ENCODE data around the gene SNRPD2. TPM values are rescaled to one million over a fixed set of nuclear protein-coding genes. Genes with fewer than 3 reads are reported as not detected.

SNRPD2 gene
- total and polyA plus RNA-seq, 2 donors (not counting 1 experiment from before 2014, with no cell fraction given): 362 to 440 TPM

DNA sequence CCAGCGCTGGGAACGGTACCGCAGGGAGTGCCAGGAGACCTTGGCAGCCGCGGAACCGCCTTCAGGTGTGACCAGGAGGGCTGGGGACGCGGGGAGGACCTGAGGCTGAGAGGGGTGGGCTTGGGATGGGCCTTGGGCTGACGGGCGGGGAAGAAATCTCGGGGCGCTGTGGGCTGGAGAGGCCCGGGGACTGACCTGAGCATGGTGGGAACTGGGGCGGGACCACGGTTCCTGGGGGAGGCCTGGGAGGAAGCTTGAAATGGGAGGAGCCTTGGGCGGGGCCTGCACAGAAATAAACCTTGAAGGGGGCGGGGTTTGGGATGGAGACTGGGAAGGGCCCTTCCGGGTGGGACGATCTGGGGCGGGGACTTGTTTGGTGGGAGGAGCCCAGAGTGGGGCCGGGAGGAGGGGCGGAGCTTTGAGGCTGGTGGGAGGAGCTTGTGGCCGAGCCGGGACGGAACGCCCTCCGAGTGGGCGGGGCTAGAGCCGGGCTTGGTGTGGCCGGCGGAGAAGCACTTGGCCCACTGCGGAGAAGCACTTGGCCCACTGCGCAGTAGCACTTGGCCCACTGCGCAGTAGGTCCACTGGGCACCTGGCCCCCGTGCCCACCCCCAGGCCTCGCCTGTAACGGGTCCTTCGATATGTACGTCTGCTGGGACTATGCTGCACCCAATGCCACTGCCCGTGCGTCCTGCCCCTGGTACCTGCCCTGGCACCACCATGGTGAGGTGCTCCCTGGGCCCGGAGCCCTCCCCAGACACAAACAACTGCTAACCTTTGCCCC, 20.9 kb downstream of the SNRPD2 start:
- Histone ChIP-seq H3K79me2 (ENCODE audit: control insufficient read depth, insufficient read depth, low read length) (no peaks in the 10 kb centered on the region), H3K9me3 (ENCODE audit: control insufficient read depth, insufficient read depth, low read depth, low read length) (no peaks in the 10 kb centered on the region), H3K4me3 (replicated peaks in 1 of 4; ENCODE audit: control extremely low read depth in 1 of 4, insufficient read depth in 1 of 4, low read depth in 3 of 4, low read length in 4 of 4) (no peak overlapping the region), H3K4me1 (ENCODE audit: control insufficient read depth, extremely low read depth, insufficient read depth, low read length) (peaks cover 12% of the 10 kb centered on the region), H3K27me3 (ENCODE audit: control insufficient read depth, insufficient read depth, low read length) (peaks cover 7% of the 10 kb centered on the region), H2AFZ (ENCODE audit: low read length) (no peak overlapping the region), H3K4me2 (ENCODE audit: extremely low read depth, insufficient read depth, low read length) (no peak overlapping the region), H4K20me1 (ENCODE audit: control insufficient read depth, extremely low read depth, insufficient read depth, low read length) (no peaks in the 10 kb centered on the region), H3K9ac (ENCODE audit: insufficient read depth, low read length) (no peak overlapping the region), H3K36me3 (ENCODE audit: control insufficient read depth, insufficient read depth, low read length) (no peaks in the 10 kb centered on the region), H3K27ac (ENCODE audit: insufficient read depth, low read length) (no peak overlapping the region)
- no peak for TF ChIP-seq EZH2 (IDR thresholded peaks at IDR 0.05; ENCODE audit: low read length, missing control alignments)
- TF ChIP-seq, protein P1, sequence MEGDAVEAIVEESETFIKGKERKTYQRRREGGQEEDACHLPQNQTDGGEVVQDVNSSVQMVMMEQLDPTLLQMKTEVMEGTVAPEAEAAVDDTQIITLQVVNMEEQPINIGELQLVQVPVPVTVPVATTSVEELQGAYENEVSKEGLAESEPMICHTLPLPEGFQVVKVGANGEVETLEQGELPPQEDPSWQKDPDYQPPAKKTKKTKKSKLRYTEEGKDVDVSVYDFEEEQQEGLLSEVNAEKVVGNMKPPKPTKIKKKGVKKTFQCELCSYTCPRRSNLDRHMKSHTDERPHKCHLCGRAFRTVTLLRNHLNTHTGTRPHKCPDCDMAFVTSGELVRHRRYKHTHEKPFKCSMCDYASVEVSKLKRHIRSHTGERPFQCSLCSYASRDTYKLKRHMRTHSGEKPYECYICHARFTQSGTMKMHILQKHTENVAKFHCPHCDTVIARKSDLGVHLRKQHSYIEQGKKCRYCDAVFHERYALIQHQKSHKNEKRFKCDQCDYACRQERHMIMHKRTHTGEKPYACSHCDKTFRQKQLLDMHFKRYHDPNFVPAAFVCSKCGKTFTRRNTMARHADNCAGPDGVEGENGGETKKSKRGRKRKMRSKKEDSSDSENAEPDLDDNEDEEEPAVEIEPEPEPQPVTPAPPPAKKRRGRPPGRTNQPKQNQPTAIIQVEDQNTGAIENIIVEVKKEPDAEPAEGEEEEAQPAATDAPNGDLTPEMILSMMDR (conservative IDR thresholded peaks at IDR 0.05 in 1 of 2, IDR thresholded peaks at IDR 0.05 in 1 of 2; ENCODE audit: low read depth in 1 of 2, low read length in 2 of 2): no peak
- peak; percentile 14 to 72 for DNase-seq (ENCODE audit: low read depth in 2 of 2)

GRCh38 chr19:45668342-45668871, 23.3 kb downstream of the SNRPD2 start:
- peaks cover 7% of the 10 kb centered on the region for H3K27me3 ChIP-seq (ENCODE audit: control insufficient read depth, insufficient read depth, low read length)
- TF ChIP-seq, protein P1 (conservative IDR thresholded peaks at IDR 0.05 in 1 of 2, IDR thresholded peaks at IDR 0.05 in 1 of 2; ENCODE audit: low read depth in 1 of 2, low read length in 2 of 2): no peak
- TF ChIP-seq EZH2 (IDR thresholded peaks at IDR 0.05; ENCODE audit: low read length, missing control alignments): peak; percentile 67
- peak overlapping the region; percentile 11 to 43 (median 30) for H3K4me3 ChIP-seq (replicated peaks in 1 of 4; ENCODE audit: control extremely low read depth in 1 of 4, insufficient read depth in 1 of 4, low read depth in 3 of 4, low read length in 4 of 4)
- no peaks in the 10 kb centered on the region for H3K9me3 ChIP-seq (ENCODE audit: control insufficient read depth, insufficient read depth, low read depth, low read length)
- no peaks in the 10 kb centered on the region for H4K20me1 ChIP-seq (ENCODE audit: control insufficient read depth, extremely low read depth, insufficient read depth, low read length)
- peak overlapping the region; percentile 97 for H3K4me2 ChIP-seq (ENCODE audit: extremely low read depth, insufficient read depth, low read length)
- H3K36me3 ChIP-seq (ENCODE audit: control insufficient read depth, insufficient read depth, low read length): no peaks in the 10 kb centered on the region
- no peak overlapping the region for H3K27ac ChIP-seq (ENCODE audit: insufficient read depth, low read length)
- H3K9ac ChIP-seq (ENCODE audit: insufficient read depth, low read length): no peak overlapping the region
- no peak for DNase-seq (ENCODE audit: low read depth in 2 of 2)
- H3K4me1 ChIP-seq (ENCODE audit: control insufficient read depth, extremely low read depth, insufficient read depth, low read length): peaks cover 12% of the 10 kb centered on the region
- no peaks in the 10 kb centered on the region for H3K79me2 ChIP-seq (ENCODE audit: control insufficient read depth, insufficient read depth, low read length)
- H2AFZ ChIP-seq (ENCODE audit: low read length): peak overlapping the region; percentile 72

- peaks cover 12% of the 10 kb centered on the region for H3K4me1 ChIP-seq (ENCODE audit: control insufficient read depth, extremely low read depth, insufficient read depth, low read length)
- H3K36me3 ChIP-seq (ENCODE audit: control insufficient read depth, insufficient read depth, low read length): no peaks in the 10 kb centered on the region
- DNase-seq (ENCODE audit: low read depth in 2 of 2): peak in 1 of 2 donors; percentile 14
- TF ChIP-seq EZH2 (IDR thresholded peaks at IDR 0.05; ENCODE audit: low read length, missing control alignments): no peak
- TF ChIP-seq, protein P1 (conservative IDR thresholded peaks at IDR 0.05 in 1 of 2, IDR thresholded peaks at IDR 0.05 in 1 of 2; ENCODE audit: low read depth in 1 of 2, low read length in 2 of 2): no peak
- H4K20me1 ChIP-seq (ENCODE audit: control insufficient read depth, extremely low read depth, insufficient read depth, low read length): no peaks in the 10 kb centered on the region
- no peak within 1 kb of the TSS for H3K9ac ChIP-seq (ENCODE audit: insufficient read depth, low read length)
- H3K9me3 ChIP-seq (ENCODE audit: control insufficient read depth, insufficient read depth, low read depth, low read length): no peaks in the 10 kb centered on the region
- peak within 1 kb of the TSS; percentile 72 for H2AFZ ChIP-seq (ENCODE audit: low read length)
- H3K79me2 ChIP-seq (ENCODE audit: control insufficient read depth, insufficient read depth, low read length): no peaks in the 10 kb centered on the region
- peak within 1 kb of the TSS; percentile 11 to 43 (median 30) for H3K4me3 ChIP-seq (replicated peaks in 1 of 4; ENCODE audit: control extremely low read depth in 1 of 4, insufficient read depth in 1 of 4, low read depth in 3 of 4, low read length in 4 of 4)
- no peak within 1 kb of the TSS for H3K27ac ChIP-seq (ENCODE audit: insufficient read depth, low read length)
- peak within 1 kb of the TSS; percentile 97 for H3K4me2 ChIP-seq (ENCODE audit: extremely low read depth, insufficient read depth, low read length)
- H3K27me3 ChIP-seq (ENCODE audit: control insufficient read depth, insufficient read depth, low read length): peaks cover 7% of the 10 kb centered on the region
These were observed 24.0 kb downstream of the SNRPD2 start, which contains the start of gene GIPR for GRCh38 chr19:45667620-45668341. Gene GIPR (plus strand): TSS chr19:45668221. CDS start chr19:45669521, 1,300 bp downstream.

Measured in fibroblast of lung (primary cell).